DOHH2 (cell line): ENCODE data around the gene ADNP2.

Experiments used
- EZH2phosphoT487 ChIP-seq: fragments of 200-600 bp; sonication (generic); IDR thresholded peaks from 2 replicates; pipeline ENCODE4 v1.6.1; 2017; ENCODE audit warnings: borderline replicate concordance, mild to moderate bottlenecking, antibody characterized with exemption, low read length, moderate library complexity, mixed read lengths
- TF ChIP-seq, protein P1 (sequence below): fragments of 200-600 bp; sonication (generic); IDR thresholded peaks from one replicate; pipeline ENCODE4 v1.5.1; 2014; ENCODE audit warnings: antibody characterized with exemption, mild to moderate bottlenecking, low read depth, low read length; ENCODE audit not compliant: poor library complexity, severe bottlenecking

DNA sequence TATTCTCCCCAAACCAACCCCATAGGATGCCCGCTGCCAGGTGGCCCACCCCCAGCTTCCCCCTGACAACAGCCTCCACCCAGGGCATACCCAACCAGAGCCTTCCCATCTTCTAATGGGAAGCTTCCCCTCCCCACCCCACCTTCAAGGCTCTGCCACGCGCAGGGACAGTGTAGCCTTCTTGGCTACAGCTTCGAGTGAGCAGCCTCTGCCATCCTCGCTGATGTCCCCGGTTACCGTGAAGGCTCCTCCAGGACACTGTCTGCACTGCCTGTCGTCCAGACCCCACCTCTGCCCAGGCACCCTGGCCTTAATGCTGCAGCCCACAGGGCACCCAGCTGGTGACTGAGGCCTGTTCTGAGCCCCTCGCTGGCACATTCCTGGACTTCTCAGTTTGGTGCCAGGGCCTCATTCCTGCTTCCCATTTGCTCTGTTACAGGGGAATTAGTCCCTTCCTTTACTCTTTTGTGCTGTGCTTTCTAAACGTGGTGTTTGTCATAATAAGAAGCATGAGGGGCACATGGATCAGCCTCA lies 13.0 kb upstream of the ADNP2 start:
- TF ChIP-seq, protein P1, sequence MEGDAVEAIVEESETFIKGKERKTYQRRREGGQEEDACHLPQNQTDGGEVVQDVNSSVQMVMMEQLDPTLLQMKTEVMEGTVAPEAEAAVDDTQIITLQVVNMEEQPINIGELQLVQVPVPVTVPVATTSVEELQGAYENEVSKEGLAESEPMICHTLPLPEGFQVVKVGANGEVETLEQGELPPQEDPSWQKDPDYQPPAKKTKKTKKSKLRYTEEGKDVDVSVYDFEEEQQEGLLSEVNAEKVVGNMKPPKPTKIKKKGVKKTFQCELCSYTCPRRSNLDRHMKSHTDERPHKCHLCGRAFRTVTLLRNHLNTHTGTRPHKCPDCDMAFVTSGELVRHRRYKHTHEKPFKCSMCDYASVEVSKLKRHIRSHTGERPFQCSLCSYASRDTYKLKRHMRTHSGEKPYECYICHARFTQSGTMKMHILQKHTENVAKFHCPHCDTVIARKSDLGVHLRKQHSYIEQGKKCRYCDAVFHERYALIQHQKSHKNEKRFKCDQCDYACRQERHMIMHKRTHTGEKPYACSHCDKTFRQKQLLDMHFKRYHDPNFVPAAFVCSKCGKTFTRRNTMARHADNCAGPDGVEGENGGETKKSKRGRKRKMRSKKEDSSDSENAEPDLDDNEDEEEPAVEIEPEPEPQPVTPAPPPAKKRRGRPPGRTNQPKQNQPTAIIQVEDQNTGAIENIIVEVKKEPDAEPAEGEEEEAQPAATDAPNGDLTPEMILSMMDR: no peak
- TF ChIP-seq EZH2phosphoT487: no peak
